Endothelial cell of umbilical vein (primary cell): ENCODE data around the gene TRIM65. TPM values are rescaled to one million over a fixed set of nuclear protein-coding genes. Genes with fewer than 3 reads are reported as not detected.

Experiments used
- BruUV-seq: library from RNA; stranded (reverse); fragments of 400-500 nt; replicated peaks from 2 replicates; lab custom pipeline; 2021; lab: Mats Ljungman, UMichigan
- CTCF ChIA-PET: fragments of 300-600, 350-600 bp; sonication (Branson Sonifier 250); formaldehyde crosslinking; loops from one replicate; lab custom pipeline; 2021; ENCODE audit warnings: antibody characterized with exemption, inconsistent platforms; lab: Charles Lee
- POLR2A ChIA-PET: fragments of 300-600, 350-600 bp; sonication (Branson Sonifier 250); formaldehyde crosslinking; loops from one replicate; lab custom pipeline; 2021; ENCODE audit warnings: antibody characterized with exemption, inconsistent platforms; lab: Charles Lee
- DNase-seq: peaks from one replicate; pipeline ENCODE4 v3.0.0-alpha.2; 2011; ENCODE audit warnings: low read depth, low spot score
- FAIRE-seq: peaks from 2 replicates; lab custom pipeline; 2011; peaks lifted over from hg19 to GRCh38; lab: Jason Lieb, UNC
- H2AFZ ChIP-seq: 2 replicates; pipeline ENCODE4 v1.6.0; 2012; ENCODE audit warnings: low read depth, low read length, control low read depth, inconsistent platforms
- H3K27ac ChIP-seq: 2 replicates; pipeline ENCODE4 v1.5.1; 2011; ENCODE audit warnings: low read depth, mild to moderate bottlenecking, control low read depth, low read length, moderate library complexity; ENCODE audit not compliant: insufficient read depth
- H3K27me3 ChIP-seq, 2 experiments: 2 replicates each; pipeline versions ENCODE4 v1.6.0 to v1.6.1; 2011; ENCODE audit warnings: low read length in 2 of 2, mixed read lengths in 1 of 2; ENCODE audit not compliant: control insufficient read depth in 2 of 2, insufficient read depth in 2 of 2
- H3K36me3 ChIP-seq, 2 experiments: 2 replicates in 1 of 2; 3 replicates in 1 of 2; pipeline ENCODE4 v1.5.1; 2011; ENCODE audit warnings: low read length in 2 of 2, mild to moderate bottlenecking in 1 of 2, moderate library complexity in 1 of 2; ENCODE audit not compliant: control insufficient read depth in 2 of 2, insufficient read depth in 2 of 2; ENCODE audit errors: extremely low read depth in 1 of 2
- H3K4me1 ChIP-seq: 3 replicates; pipeline ENCODE4 v1.5.1; 2011; ENCODE audit warnings: mild to moderate bottlenecking, low read length; ENCODE audit not compliant: control insufficient read depth, insufficient read depth; ENCODE audit errors: extremely low read depth
- H3K4me2 ChIP-seq: 2 replicates; pipeline ENCODE4 v1.6.1; 2011; ENCODE audit warnings: low read length, control low read depth, mixed read lengths; ENCODE audit not compliant: insufficient read depth
- H3K4me3 ChIP-seq, 3 experiments: fragments of 200-600 bp in 1 of 3; sonication (generic), shearing (Covaris generic) in 1 of 3; replicated peaks in 1 of 3; 2 replicates each; pipeline ENCODE4 v1.5.1; 2011 to 2016; ENCODE audit warnings: control low read depth in 3 of 3, low read length in 3 of 3, mild to moderate bottlenecking in 2 of 3, inconsistent platforms in 1 of 3, low read depth in 1 of 3, moderate library complexity in 1 of 3; ENCODE audit not compliant: insufficient read depth in 1 of 3
- H3K79me2 ChIP-seq: 2 replicates; pipeline ENCODE4 v1.6.0; 2012; ENCODE audit warnings: low read length, inconsistent platforms; ENCODE audit not compliant: control insufficient read depth, insufficient read depth
- H3K9ac ChIP-seq: replicated peaks from 2 replicates; pipeline ENCODE3; 2011; ENCODE audit warnings: low read length, control low read depth; ENCODE audit not compliant: insufficient read depth; ENCODE audit errors: extremely low read depth
- H3K9me1 ChIP-seq: replicated peaks from 3 replicates; pipeline ENCODE4 v1.6.0; 2011; ENCODE audit warnings: mild to moderate bottlenecking, low read length; ENCODE audit not compliant: control insufficient read depth, insufficient read depth; ENCODE audit errors: extremely low read depth
- H3K9me3 ChIP-seq: replicated peaks from 2 replicates; pipeline ENCODE4 v1.5.1; 2012; ENCODE audit warnings: low read length, inconsistent platforms; ENCODE audit not compliant: control insufficient read depth, insufficient read depth
- H4K20me1 ChIP-seq: replicated peaks from 2 replicates; pipeline ENCODE3; 2011; ENCODE audit warnings: mild to moderate bottlenecking, low read length; ENCODE audit not compliant: control insufficient read depth, insufficient read depth; ENCODE audit errors: extremely low read depth
- CTCF ChIP-seq, 2 donors: IDR thresholded peaks; 1 replicate in 1 of 2; 2 replicates in 1 of 2; pipeline ENCODE4 v1.5.1; 2011; ENCODE audit warnings: low read length in 2 of 2, mild to moderate bottlenecking in 2 of 2, moderate library complexity in 2 of 2, control low read depth in 1 of 2, inconsistent platforms in 1 of 2, low read depth in 1 of 2; ENCODE audit not compliant: insufficient read depth in 1 of 2; ENCODE audit errors: extremely low read depth in 1 of 2
- EZH2 ChIP-seq: IDR thresholded peaks from 2 replicates; pipeline ENCODE4 v1.6.1; 2012; ENCODE audit warnings: borderline replicate concordance, low read depth, mild to moderate bottlenecking, moderate library complexity, low read length, inconsistent platforms; ENCODE audit not compliant: severe bottlenecking
- FOS ChIP-seq: IDR thresholded peaks from 2 replicates; pipeline ENCODE4 v1.6.1; 2011; ENCODE audit warnings: mild to moderate bottlenecking, low read length, moderate library complexity, borderline replicate concordance; ENCODE audit not compliant: insufficient read depth
- JUN ChIP-seq: IDR thresholded peaks from 2 replicates; pipeline ENCODE4 v1.6.1; 2011; ENCODE audit warnings: borderline replicate concordance, low read depth; ENCODE audit not compliant: insufficient read length, insufficient read depth
- MYC ChIP-seq: IDR thresholded peaks from one replicate; pipeline ENCODE4 v1.6.1; 2011; ENCODE audit warnings: mild to moderate bottlenecking, low read depth, low read length
- POLR2A ChIP-seq: IDR thresholded peaks from 2 replicates; pipeline ENCODE4 v1.6.1; 2012; ENCODE audit warnings: low read depth, mild to moderate bottlenecking, control low read depth, low read length
- dilution Hi-C: fragments of 300-500 bp; cut with MboI; formaldehyde crosslinking; loops from one replicate; pipeline ENCODE4 v1.15.0; 2019; ENCODE audit warnings: low sequenced_read_pairs; ENCODE audit not compliant: extremely low pct_ligation_motif_present
- intact Hi-C: fragments of 100-400 bp; cut with micrococcal nuclease; formaldehyde crosslinking; loops from one replicate; pipeline ENCODE4 v1.10.0; 2022
- polyA plus RNA-seq, 4 experiments: library from polyadenylated mRNA; depleted of rRNA in 3 of 4; stranded (reverse) in 3 of 4; unstranded in 1 of 4; fragments of >200 nt; gene quantifications; 2 replicates each; pipeline versions ENCODE4 v1.2.1 to v1.2.3, GENCODE V29; 2011 to 2012; ENCODE audit warnings: missing spikeins in 1 of 4
- total RNA-seq: library from RNA; stranded (reverse); gene quantifications from 2 replicates; pipeline ENCODE4 v1.2.3, GENCODE V29; 2021

TRIM65 gene
- total and polyA plus RNA-seq, 2 donors (not counting 3 experiments of a cell fraction or from before 2014, with no cell fraction given) = 19.3 to 33.5 TPM

DNA sequence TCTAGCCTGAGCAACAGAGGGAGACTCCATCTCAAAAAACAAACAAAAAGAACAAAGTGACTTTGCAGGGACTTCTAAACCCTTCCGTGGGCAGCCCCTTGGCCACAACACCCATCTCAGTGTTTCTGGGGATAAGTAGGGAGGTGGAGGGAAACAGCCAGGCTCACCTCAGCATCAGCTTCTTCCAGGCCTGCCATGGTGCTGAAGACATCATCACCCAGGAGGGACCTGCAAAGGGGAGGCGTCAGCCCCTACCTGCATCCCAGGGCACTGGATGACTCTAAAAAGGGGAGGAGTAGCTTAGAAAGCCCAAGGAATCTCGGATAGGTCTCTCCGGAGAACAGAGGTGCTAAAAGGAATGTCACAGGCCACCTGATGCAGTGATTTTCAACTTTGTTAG is 34.3 kb upstream of the TRIM65 start:
- TF ChIP-seq JUN (no peak), MYC (no peak), POLR2A (no peak), EZH2 (no peak), FOS (no peak)
- no peaks in the 10 kb centered on the region for H3K27me3 ChIP-seq
- no TSS peak for BruUV-seq
- H3K79me2 ChIP-seq = no peaks in the 10 kb centered on the region
- H4K20me1 ChIP-seq = no peaks in the 10 kb centered on the region
- no peaks in the 10 kb centered on the region for H3K9me1 ChIP-seq
- H3K4me1 ChIP-seq = no peaks in the 10 kb centered on the region
- ChIA-PET CTCF (no interaction called here), POLR2A (no interaction called here)
- no peak overlapping the region for H3K9ac ChIP-seq
- no peak overlapping the region for H3K27ac ChIP-seq
- no peak overlapping the region for H3K4me3 ChIP-seq
- dilution Hi-C loops (no loop called here), intact Hi-C loops (no loop called here)
- FAIRE-seq = no peak
- H3K4me2 ChIP-seq = no peak overlapping the region
- H3K36me3 ChIP-seq = no peaks in the 10 kb centered on the region
- no peak for DNase-seq
- no peaks in the 10 kb centered on the region for H3K9me3 ChIP-seq
- no peak overlapping the region for H2AFZ ChIP-seq

- TF ChIP-seq MYC = no peak
- no peak for TF ChIP-seq POLR2A
- peak in 1 of 2 donors; percentile 39 for TF ChIP-seq CTCF (IDR thresholded peaks at IDR 0.05; ENCODE audit: extremely low read depth in 1 of 2, insufficient read depth in 1 of 2, low read depth in 1 of 2, low read length in 2 of 2)
- Histone ChIP-seq H2AFZ (no peak overlapping the region), H3K9ac (no peak overlapping the region), H3K4me2 (no peak overlapping the region), H3K4me3 (no peak overlapping the region), H3K79me2 (no peaks in the 10 kb centered on the region), H3K9me3 (no peaks in the 10 kb centered on the region), H3K9me1 (no peaks in the 10 kb centered on the region), H4K20me1 (no peaks in the 10 kb centered on the region), H3K27ac (no peak overlapping the region), H3K4me1 (no peaks in the 10 kb centered on the region), H3K36me3 (no peaks in the 10 kb centered on the region), H3K27me3 (no peaks in the 10 kb centered on the region)
- DNase-seq (no peak), FAIRE-seq (no peak)
- dilution Hi-C loops = no loop called here
- intact Hi-C loops = no loop called here
- BruUV-seq = no TSS peak
- POLR2A ChIA-PET = no interaction called here
- CTCF ChIA-PET = interaction anchor here (0.6 to 3.5 kb wide), 4 partner anchors 10 to 63 kb away, joined by 3 to 23 read pairs (median 4); partner anchors contain the start of gene FBF1
Observed at GRCh38 chr17:75927286-75927922, 30.7 kb upstream of the TRIM65 start.
